HepG2 (cell line): ENCODE data around the gene NCKIPSD. TPM values are rescaled to one million over a fixed set of nuclear protein-coding genes. Genes with fewer than 3 reads are reported as not detected.

Experiments used
- ATAC-seq: fragments of 200-7000 bp; cut with Tn5 transposase; 3 replicates; pipeline ENCODE4 v1.9.1; 2020; ENCODE audit warnings: mild to moderate bottlenecking, moderate library complexity
- BruUV-seq: library from RNA; stranded (reverse); fragments of 400-500 nt; replicated peaks from 2 replicates; lab custom pipeline; 2021; lab: Mats Ljungman, UMichigan
- CTCF ChIA-PET: fragments of 300-600 bp; formaldehyde crosslinking; extraction: SDS; loops from one replicate; lab custom pipeline; 2021; ENCODE audit warnings: low total read pairs, inconsistent platforms, low intra/inter-chr PET ratio; lab: Yijun Ruan, JAX
- POLR2A ChIA-PET: fragments of 350-600 bp; sonication (Branson Sonifier 250); formaldehyde crosslinking; loops from one replicate; lab custom pipeline; 2020; ENCODE audit warnings: antibody characterized with exemption, inconsistent platforms; lab: Yijun Ruan, JAX
- DNase-seq: peaks from one replicate; pipeline ENCODE4 v3.0.0-alpha.2; 2015; ENCODE audit warnings: low spot score
- FAIRE-seq: peaks from 3 replicates; lab custom pipeline; 2011; peaks lifted over from hg19 to GRCh38; lab: Jason Lieb, UNC
- H2AFZ ChIP-seq: one replicate; pipeline ENCODE4 v1.6.1; 2011; ENCODE audit warnings: low read length, inconsistent platforms
- H3K27ac ChIP-seq: fragments of 300-600 bp; 3 replicates; pipeline ENCODE4 v1.8.0; 2011; ENCODE audit warnings: mixed run types, mild to moderate bottlenecking, mixed read lengths, low read length, inconsistent platforms; ENCODE audit not compliant: insufficient read depth; ENCODE audit errors: extremely low read length
- H3K27me3 ChIP-seq, 2 experiments: fragments of 200-600 bp in 1 of 2; 2 replicates in 1 of 2; 3 replicates in 1 of 2; pipeline versions ENCODE4 v1.6.0 to v1.8.0; 2011; ENCODE audit warnings: low read length in 2 of 2, mild to moderate bottlenecking in 2 of 2, moderate library complexity in 2 of 2, inconsistent platforms in 1 of 2; ENCODE audit not compliant: insufficient read depth in 2 of 2, control insufficient read depth in 1 of 2
- H3K36me3 ChIP-seq, 2 experiments: fragments of 200-600 bp in 1 of 2; replicated peaks in 1 of 2; 2 replicates in 1 of 2; 3 replicates in 1 of 2; pipeline versions ENCODE4 v1.5.1 to v1.8.0; 2011; ENCODE audit warnings: low read length in 2 of 2, inconsistent platforms in 1 of 2; ENCODE audit not compliant: insufficient read depth in 2 of 2, control insufficient read depth in 1 of 2
- H3K4me1 ChIP-seq: 2 replicates; pipeline ENCODE4 v1.5.1; 2012; ENCODE audit warnings: low read length, inconsistent platforms; ENCODE audit not compliant: insufficient read depth
- H3K4me2 ChIP-seq: 2 replicates; pipeline ENCODE4 v1.6.0; 2011; ENCODE audit warnings: low read depth, low read length, inconsistent platforms
- H3K4me3 ChIP-seq, 3 experiments: fragments of 200-600 bp in 1 of 3; sonication (generic), shearing (Covaris generic) in 1 of 3; replicated peaks in 1 of 3; 2 replicates each; pipeline ENCODE4 v1.5.1; 2011 to 2016; ENCODE audit warnings: low read length in 3 of 3, inconsistent platforms in 2 of 3, low read depth in 2 of 3, mild to moderate bottlenecking in 2 of 3, control low read depth in 1 of 3, mixed read lengths in 1 of 3; ENCODE audit not compliant: insufficient read depth in 1 of 3
- H3K79me2 ChIP-seq: one replicate; pipeline ENCODE4 v1.6.1; 2011; ENCODE audit warnings: low read length, inconsistent platforms; ENCODE audit not compliant: insufficient read depth
- H3K9ac ChIP-seq: 2 replicates; pipeline ENCODE4 v1.6.0; 2011; ENCODE audit warnings: mild to moderate bottlenecking, low read depth, low read length, inconsistent platforms; ENCODE audit not compliant: insufficient read depth
- H3K9me3 ChIP-seq: 2 replicates; pipeline ENCODE4 v1.5.1; 2012; ENCODE audit warnings: mild to moderate bottlenecking, low read length
- H4K20me1 ChIP-seq: 2 replicates; pipeline ENCODE4 v1.6.0; 2011; ENCODE audit warnings: inconsistent platforms, mild to moderate bottlenecking, low read length, moderate library complexity; ENCODE audit not compliant: insufficient read depth
- CC2D1A ChIP-seq: sonication (generic); formaldehyde crosslinking; IDR thresholded peaks from 2 replicates; pipeline ENCODE4 v1.8.1; 2023; ENCODE audit warnings: mild to moderate bottlenecking, missing genetic modification reagents
- GABPB1 ChIP-seq: IDR thresholded peaks from 2 replicates; pipeline ENCODE4 v1.6.1; 2016; ENCODE audit warnings: mild to moderate bottlenecking, missing genetic modification reagents, moderate library complexity, missing compliant biosample characterization
- SIN3A ChIP-seq: IDR thresholded peaks from 2 replicates; pipeline ENCODE4 v1.6.1; 2011; ENCODE audit warnings: low read depth, mild to moderate bottlenecking, control low read depth, low read length, borderline replicate concordance
- ZNF567 ChIP-seq: sonication (generic); formaldehyde crosslinking; IDR thresholded peaks from 2 replicates; pipeline ENCODE4 v1.8.1; 2023; ENCODE audit warnings: mild to moderate bottlenecking, missing genetic modification reagents, borderline replicate concordance
- ZNF570 ChIP-seq: sonication (generic); formaldehyde crosslinking; IDR thresholded peaks from 2 replicates; pipeline ENCODE4 v1.4.0; 2020; ENCODE audit warnings: mild to moderate bottlenecking, missing genetic modification reagents, borderline replicate concordance
- ZNF790 ChIP-seq: sonication (generic); formaldehyde crosslinking; IDR thresholded peaks from 2 replicates; pipeline ENCODE4 v1.8.0; 2022; ENCODE audit warnings: missing genetic modification reagents, mild to moderate bottlenecking, borderline replicate concordance
- ZSCAN21 ChIP-seq: sonication (generic); formaldehyde crosslinking; IDR thresholded peaks from 2 replicates; pipeline ENCODE4 v1.8.0; 2022; ENCODE audit warnings: mild to moderate bottlenecking, missing genetic modification reagents, moderate library complexity, borderline replicate concordance
- WGBS: methylation state at CpG from one replicate; pipeline ENCODE4 v1.1.6; 2017; ENCODE audit warnings: low lambda C conversion rate; 5-methylcytosine and 5-hydroxymethylcytosine counted together
- in situ Hi-C: cut with HindIII; loops from 2 replicates; pipeline ENCODE4 v1.10.0; 2017; ENCODE audit warnings: low pct_unique_long_range_greater_than_20kb; ENCODE audit not compliant: extremely low pct_ligation_motif_present
- intact Hi-C: fragments of 100-400 bp; cut with micrococcal nuclease; formaldehyde crosslinking; loops from one replicate; pipeline ENCODE4 v1.10.0; 2022; ENCODE audit not compliant: unreplicated experiment
- polyA plus RNA-seq, 8 experiments: library from polyadenylated mRNA; depleted of rRNA in 3 of 8; stranded (reverse) in 7 of 8; unstranded in 1 of 8; fragments of >200 nt; fragmentation: Illumina TruSeq in 4 of 8; extraction: Trizol in 4 of 8; gene quantifications; 2 replicates each; pipeline versions ENCODE4 v1.2.1 to v1.2.3, GENCODE V29; 2011 to 2016; ENCODE audit warnings: low read depth in 4 of 8, missing spikeins in 1 of 8, mixed read lengths in 1 of 8; ENCODE audit not compliant: insufficient read depth in 1 of 8
- total RNA-seq, 5 experiments: library from RNA; depleted of rRNA; stranded (reverse); fragments of >200 nt; fragmentation: Illumina TruSeq; extraction: Trizol; gene quantifications; 2 replicates each; pipeline ENCODE4 v1.2.3, GENCODE V29; 2016; ENCODE audit warnings: low read depth in 1 of 5
- TF ChIP-seq, protein P1 (sequence below): sonication (generic); formaldehyde crosslinking; IDR thresholded peaks from 2 replicates; pipeline ENCODE4 v1.9.0; 2021; ENCODE audit warnings: missing genetic modification reagents, mild to moderate bottlenecking, borderline replicate concordance
- TF ChIP-seq, protein P2 (sequence below): sonication (generic); formaldehyde crosslinking; IDR thresholded peaks from 2 replicates; pipeline ENCODE4 v1.5.1; 2020; ENCODE audit warnings: mild to moderate bottlenecking, missing genetic modification reagents, moderate library complexity
- TF ChIP-seq, protein P3 (sequence below): sonication (generic); formaldehyde crosslinking; IDR thresholded peaks from 2 replicates; pipeline ENCODE4 v1.8.1; 2023; ENCODE audit warnings: missing genetic modification reagents, inconsistent platforms, borderline replicate concordance
- TF ChIP-seq, protein P4 (sequence below): sonication (generic); formaldehyde crosslinking; IDR thresholded peaks from 2 replicates; pipeline ENCODE4 v1.8.0; 2022; ENCODE audit warnings: mild to moderate bottlenecking, missing genetic modification reagents
- TF ChIP-seq, protein P5 (sequence below): IDR thresholded peaks from 2 replicates; pipeline ENCODE4 v1.6.1; 2018; ENCODE audit warnings: missing genetic modification reagents, mild to moderate bottlenecking, missing compliant biosample characterization

Gene NCKIPSD
- total and polyA plus RNA-seq, 2 of the 13 experiments (the other 11 are each of a cell fraction or from before 2014, with no cell fraction given): 13.5 to 35.2 TPM

DNA sequence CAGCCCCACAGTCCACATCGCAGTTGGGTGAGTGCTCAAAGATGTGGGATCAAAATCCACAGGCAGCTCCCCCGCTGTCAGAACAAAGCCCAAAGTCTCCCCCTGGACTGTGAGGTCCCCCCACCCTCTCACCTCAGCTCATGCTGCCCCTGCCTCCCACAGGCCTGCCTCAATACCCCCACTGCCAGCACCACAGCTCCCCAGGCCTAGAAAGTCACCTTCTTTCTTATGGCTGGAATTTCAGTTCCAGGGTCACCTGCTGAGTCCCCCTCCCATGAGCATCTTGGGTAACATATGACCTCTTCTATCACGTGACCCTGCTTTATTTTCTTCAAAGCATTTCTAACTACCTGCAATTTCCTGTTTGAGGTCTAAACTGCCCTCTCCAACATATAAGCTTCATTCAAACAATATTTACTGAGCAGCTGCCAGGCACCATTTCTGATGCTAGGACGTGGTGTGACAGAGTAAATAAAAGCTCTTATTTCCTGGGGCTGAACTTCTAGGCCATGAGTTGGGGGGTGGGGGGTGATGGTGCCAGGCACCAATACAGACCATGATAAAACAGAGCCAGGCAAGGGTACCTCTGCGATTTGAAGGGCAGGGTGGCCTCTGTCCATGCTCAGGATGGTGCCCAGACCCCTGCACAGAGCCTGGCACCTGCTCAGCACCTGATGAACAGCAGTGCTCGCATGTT is 61.7 kb downstream of the NCKIPSD start:
- WGBS: 19% methylated on average over 4 of the region's 6 CpGs
- Histone ChIP-seq H3K4me3 (peak overlapping the region; percentile 8 to 41 (median 23); a peak in 4 of 6 replicates), H3K9me3 (no peaks in the 10 kb centered on the region), H3K4me2 (peak overlapping the region; percentile 60), H3K27me3 (no peaks in the 10 kb centered on the region), H3K36me3 (peaks cover 14 to 40% of the 10 kb centered on the region in 2 experiments), H2AFZ (no peak overlapping the region), H3K27ac (peak overlapping the region; percentile 93), H4K20me1 (no peaks in the 10 kb centered on the region), H3K79me2 (no peaks in the 10 kb centered on the region), H3K9ac (peak overlapping the region; percentile 73), H3K4me1 (peaks cover 72% of the 10 kb centered on the region)
- CTCF ChIA-PET: no interaction called here
- POLR2A ChIA-PET: interaction anchor here (0.6 to 7.5 kb wide), 20 partner anchors 8 to 193 kb away, joined by 3 to 140 read pairs (median 4); partner anchors contain the start of genes CCDC51, CELSR3, IP6K2 and PFKFB4
- intact Hi-C loops: loop anchor here (5.0 kb wide), 1 partner anchor 67 kb away; the partner anchor contains the start of gene PFKFB4
- no TSS peak for BruUV-seq
- in situ Hi-C loops: no loop called here
- DNase-seq (peak; percentile 93), ATAC-seq (peak; percentile 71), FAIRE-seq (peak; percentile 79)
- TF ChIP-seq, protein P1, sequence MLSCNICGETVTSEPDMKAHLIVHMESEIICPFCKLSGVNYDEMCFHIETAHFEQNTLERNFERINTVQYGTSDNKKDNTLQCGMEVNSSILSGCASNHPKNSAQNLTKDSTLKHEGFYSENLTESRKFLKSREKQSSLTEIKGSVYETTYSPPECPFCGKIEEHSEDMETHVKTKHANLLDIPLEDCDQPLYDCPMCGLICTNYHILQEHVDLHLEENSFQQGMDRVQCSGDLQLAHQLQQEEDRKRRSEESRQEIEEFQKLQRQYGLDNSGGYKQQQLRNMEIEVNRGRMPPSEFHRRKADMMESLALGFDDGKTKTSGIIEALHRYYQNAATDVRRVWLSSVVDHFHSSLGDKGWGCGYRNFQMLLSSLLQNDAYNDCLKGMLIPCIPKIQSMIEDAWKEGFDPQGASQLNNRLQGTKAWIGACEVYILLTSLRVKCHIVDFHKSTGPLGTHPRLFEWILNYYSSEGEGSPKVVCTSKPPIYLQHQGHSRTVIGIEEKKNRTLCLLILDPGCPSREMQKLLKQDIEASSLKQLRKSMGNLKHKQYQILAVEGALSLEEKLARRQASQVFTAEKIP: no peak
- TF ChIP-seq, protein P2, sequence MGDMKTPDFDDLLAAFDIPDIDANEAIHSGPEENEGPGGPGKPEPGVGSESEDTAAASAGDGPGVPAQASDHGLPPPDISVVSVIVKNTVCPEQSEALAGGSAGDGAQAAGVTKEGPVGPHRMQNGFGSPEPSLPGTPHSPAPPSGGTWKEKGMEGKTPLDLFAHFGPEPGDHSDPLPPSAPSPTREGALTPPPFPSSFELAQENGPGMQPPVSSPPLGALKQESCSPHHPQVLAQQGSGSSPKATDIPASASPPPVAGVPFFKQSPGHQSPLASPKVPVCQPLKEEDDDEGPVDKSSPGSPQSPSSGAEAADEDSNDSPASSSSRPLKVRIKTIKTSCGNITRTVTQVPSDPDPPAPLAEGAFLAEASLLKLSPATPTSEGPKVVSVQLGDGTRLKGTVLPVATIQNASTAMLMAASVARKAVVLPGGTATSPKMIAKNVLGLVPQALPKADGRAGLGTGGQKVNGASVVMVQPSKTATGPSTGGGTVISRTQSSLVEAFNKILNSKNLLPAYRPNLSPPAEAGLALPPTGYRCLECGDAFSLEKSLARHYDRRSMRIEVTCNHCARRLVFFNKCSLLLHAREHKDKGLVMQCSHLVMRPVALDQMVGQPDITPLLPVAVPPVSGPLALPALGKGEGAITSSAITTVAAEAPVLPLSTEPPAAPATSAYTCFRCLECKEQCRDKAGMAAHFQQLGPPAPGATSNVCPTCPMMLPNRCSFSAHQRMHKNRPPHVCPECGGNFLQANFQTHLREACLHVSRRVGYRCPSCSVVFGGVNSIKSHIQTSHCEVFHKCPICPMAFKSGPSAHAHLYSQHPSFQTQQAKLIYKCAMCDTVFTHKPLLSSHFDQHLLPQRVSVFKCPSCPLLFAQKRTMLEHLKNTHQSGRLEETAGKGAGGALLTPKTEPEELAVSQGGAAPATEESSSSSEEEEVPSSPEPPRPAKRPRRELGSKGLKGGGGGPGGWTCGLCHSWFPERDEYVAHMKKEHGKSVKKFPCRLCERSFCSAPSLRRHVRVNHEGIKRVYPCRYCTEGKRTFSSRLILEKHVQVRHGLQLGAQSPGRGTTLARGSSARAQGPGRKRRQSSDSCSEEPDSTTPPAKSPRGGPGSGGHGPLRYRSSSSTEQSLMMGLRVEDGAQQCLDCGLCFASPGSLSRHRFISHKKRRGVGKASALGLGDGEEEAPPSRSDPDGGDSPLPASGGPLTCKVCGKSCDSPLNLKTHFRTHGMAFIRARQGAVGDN (CRISPR knock-in tag): peak; percentile 92
- TF ChIP-seq ZNF790 (no peak), ZNF570 (CRISPR knock-in tag) (no peak), CC2D1A (CRISPR knock-in tag) (no peak), SIN3A (no peak; the same call in 1 of the 2 replicates), ZSCAN21 (CRISPR knock-in tag) (no peak), ZNF567 (CRISPR knock-in tag) (no peak), GABPB1 (no peak; the same call in 1 of the 2 replicates)
- TF ChIP-seq, protein P3, sequence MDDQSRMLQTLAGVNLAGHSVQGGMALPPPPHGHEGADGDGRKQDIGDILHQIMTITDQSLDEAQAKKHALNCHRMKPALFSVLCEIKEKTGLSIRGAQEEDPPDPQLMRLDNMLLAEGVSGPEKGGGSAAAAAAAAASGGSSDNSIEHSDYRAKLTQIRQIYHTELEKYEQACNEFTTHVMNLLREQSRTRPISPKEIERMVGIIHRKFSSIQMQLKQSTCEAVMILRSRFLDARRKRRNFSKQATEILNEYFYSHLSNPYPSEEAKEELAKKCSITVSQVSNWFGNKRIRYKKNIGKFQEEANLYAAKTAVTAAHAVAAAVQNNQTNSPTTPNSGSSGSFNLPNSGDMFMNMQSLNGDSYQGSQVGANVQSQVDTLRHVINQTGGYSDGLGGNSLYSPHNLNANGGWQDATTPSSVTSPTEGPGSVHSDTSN (CRISPR knock-in tag): no peak
- TF ChIP-seq, protein P4, sequence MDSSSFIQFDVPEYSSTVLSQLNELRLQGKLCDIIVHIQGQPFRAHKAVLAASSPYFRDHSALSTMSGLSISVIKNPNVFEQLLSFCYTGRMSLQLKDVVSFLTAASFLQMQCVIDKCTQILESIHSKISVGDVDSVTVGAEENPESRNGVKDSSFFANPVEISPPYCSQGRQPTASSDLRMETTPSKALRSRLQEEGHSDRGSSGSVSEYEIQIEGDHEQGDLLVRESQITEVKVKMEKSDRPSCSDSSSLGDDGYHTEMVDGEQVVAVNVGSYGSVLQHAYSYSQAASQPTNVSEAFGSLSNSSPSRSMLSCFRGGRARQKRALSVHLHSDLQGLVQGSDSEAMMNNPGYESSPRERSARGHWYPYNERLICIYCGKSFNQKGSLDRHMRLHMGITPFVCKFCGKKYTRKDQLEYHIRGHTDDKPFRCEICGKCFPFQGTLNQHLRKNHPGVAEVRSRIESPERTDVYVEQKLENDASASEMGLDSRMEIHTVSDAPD (CRISPR knock-in tag): no peak
- TF ChIP-seq, protein P5, sequence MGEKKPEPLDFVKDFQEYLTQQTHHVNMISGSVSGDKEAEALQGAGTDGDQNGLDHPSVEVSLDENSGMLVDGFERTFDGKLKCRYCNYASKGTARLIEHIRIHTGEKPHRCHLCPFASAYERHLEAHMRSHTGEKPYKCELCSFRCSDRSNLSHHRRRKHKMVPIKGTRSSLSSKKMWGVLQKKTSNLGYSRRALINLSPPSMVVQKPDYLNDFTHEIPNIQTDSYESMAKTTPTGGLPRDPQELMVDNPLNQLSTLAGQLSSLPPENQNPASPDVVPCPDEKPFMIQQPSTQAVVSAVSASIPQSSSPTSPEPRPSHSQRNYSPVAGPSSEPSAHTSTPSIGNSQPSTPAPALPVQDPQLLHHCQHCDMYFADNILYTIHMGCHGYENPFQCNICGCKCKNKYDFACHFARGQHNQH (CRISPR knock-in tag): peak; percentile 49; the same call in 1 of the 2 replicates
